ENCODE measurements around the gene EEFSEC. TPM values are rescaled to one million over a fixed set of nuclear protein-coding genes. Genes with fewer than 3 reads are reported as not detected.

EEFSEC gene
- total and polyA plus RNA-seq, 2 of the 8 experiments (the other 6 are each of a cell fraction or from before 2014, with no cell fraction given), result 13.1 to 19.8 TPM

DNA sequence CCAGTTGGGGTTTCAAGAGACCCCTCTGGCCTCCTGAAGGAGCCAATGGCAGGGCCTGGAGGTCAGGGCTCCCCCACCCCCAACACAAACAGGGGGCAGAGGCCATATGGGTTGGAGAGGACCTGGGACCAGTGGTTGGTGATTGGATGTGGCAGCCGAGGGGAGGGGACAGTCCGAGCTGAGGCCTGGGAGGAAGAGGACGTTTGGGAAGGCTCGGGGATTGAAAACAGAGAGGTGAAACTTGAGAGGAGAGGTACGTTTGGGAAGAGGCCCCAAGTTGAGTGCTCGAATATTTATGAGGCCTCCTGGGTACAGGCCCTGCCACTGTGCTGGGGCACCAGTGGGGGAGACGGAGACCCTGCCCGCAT lies 259.7 kb downstream of the EEFSEC start:
- TF ChIP-seq SAP30 (IDR thresholded peaks at IDR 0.05; ENCODE audit: insufficient read depth, insufficient replicate concordance, low read length) (no peak), ASH2L (IDR thresholded peaks at IDR 0.05; ENCODE audit: low read length) (peak; percentile 27)
- H3K18ac ChIP-seq (ENCODE audit: extremely low read depth, low read length), result peak overlapping the region; percentile 71
- no peak overlapping the region for H2BK120ac ChIP-seq (replicated peaks; ENCODE audit: low read depth, low read length)
- no peak for DNase-seq (ENCODE audit: low read depth in 1 of 2, low spot score in 2 of 2)
- no peak overlapping the region for H2AK5ac ChIP-seq (ENCODE audit: low read depth, low read length)
- no peak for FAIRE-seq
- no peak overlapping the region for H3K23ac ChIP-seq (ENCODE audit: insufficient read length)
- ChIA-PET POLR2A (ENCODE audit: partially characterized antibody) (no interaction called here), CTCF (ENCODE audit: partially characterized antibody) (interaction anchor here (1.3 kb wide), 1 partner anchor 15 kb away, joined by 6 read pairs; no protein-coding TSS in a partner anchor)
- peaks cover 2% of the 10 kb centered on the region; the same call in 1 of the 2 replicates for H3K23me2 ChIP-seq (ENCODE audit: low read depth, low read length)
- peak overlapping the region; percentile 82 for H4K8ac ChIP-seq (ENCODE audit: extremely low read depth, insufficient read depth, low read length)
- H3K27me3 ChIP-seq (replicated peaks in 1 of 4; ENCODE audit: control insufficient read depth in 3 of 4, extremely low read depth in 1 of 4, insufficient read depth in 3 of 4, low read length in 3 of 4), result no peaks in the 10 kb centered on the region; a peak in 1 of 7 replicates
- H3K56ac ChIP-seq (replicated peaks; ENCODE audit: insufficient read length, low read depth, low read length), result no peak overlapping the region
- no peak overlapping the region; the same call in 1 of the 2 replicates for H3K27ac ChIP-seq (ENCODE audit: low read depth, low read length)
- H2BK15ac ChIP-seq (ENCODE audit: low read length), result peak overlapping the region; percentile 81; the same call in 1 of the 2 replicates
- peak overlapping the region; percentile 30 for H4K5ac ChIP-seq (ENCODE audit: insufficient read length, low read depth, low read length)
- H2BK20ac ChIP-seq (ENCODE audit: low read length), result no peak overlapping the region
- H3K14ac ChIP-seq (ENCODE audit: insufficient read length), result no peak overlapping the region
- no peak overlapping the region for H3K9ac ChIP-seq (replicated peaks in 1 of 4; ENCODE audit: extremely low read depth in 1 of 4, low read depth in 3 of 4, low read length in 3 of 4)
- H3K4me3 ChIP-seq (ENCODE audit: extremely low read depth in 1 of 4, insufficient read depth in 2 of 4, low read depth in 3 of 4, low read length in 4 of 4), result no peak overlapping the region
- peak overlapping the region; percentile 90; the same call in 1 of the 2 replicates for H2BK12ac ChIP-seq (ENCODE audit: low read depth, low read length)
- H3K4ac ChIP-seq (replicated peaks; ENCODE audit: insufficient read length, low read depth, low read length), result peak overlapping the region; percentile 16
- H3K36me3 ChIP-seq (ENCODE audit: control insufficient read depth in 2 of 4, insufficient read depth in 4 of 4, low read length in 3 of 4), result no peaks in the 10 kb centered on the region
- no peaks in the 10 kb centered on the region for H3K79me2 ChIP-seq (ENCODE audit: control insufficient read depth in 1 of 2, insufficient read depth in 2 of 2, low read length in 2 of 2)
- peak overlapping the region; percentile 66 for H2BK5ac ChIP-seq (ENCODE audit: low read depth, low read length)
- WGBS, 2 experiments (ENCODE audit: extremely low coverage in 1 of 2, insufficient coverage in 1 of 2, insufficient read length in 1 of 2, insufficient replicate concordance in 2 of 2, low coverage in 1 of 2, low lambda C conversion rate in 2 of 2, missing lambda C conversion rate in 1 of 2), result 60% methylated on average over 8 of the region's 8 CpGs; no CpG with 5 or more reads in 1 of the 2 experiments
- peak overlapping the region; percentile 14 to 31; a peak in 1 of 4 replicates for H3K4me2 ChIP-seq (ENCODE audit: insufficient read depth in 1 of 2, low read depth in 2 of 2, low read length in 2 of 2)
- H2AFZ ChIP-seq (ENCODE audit: low read length), result no peak overlapping the region
- peak overlapping the region; percentile 44 for H4K91ac ChIP-seq (replicated peaks; ENCODE audit: insufficient read length, low read length)
- H3K79me1 ChIP-seq (ENCODE audit: low read depth, low read length), result no peaks in the 10 kb centered on the region
- H3K9me3 ChIP-seq (ENCODE audit: insufficient read depth in 2 of 2, low read depth in 1 of 2, low read length in 1 of 2), result no peaks in the 10 kb centered on the region
- H4K20me1 ChIP-seq (replicated peaks in 1 of 2; ENCODE audit: control insufficient read depth in 1 of 2, insufficient read depth in 2 of 2, low read length in 2 of 2), result no peaks in the 10 kb centered on the region
- peaks cover 0 to 24% (median 19%) of the 10 kb centered on the region in 4 experiments; a peak in 6 of 7 replicates for H3K4me1 ChIP-seq (replicated peaks in 1 of 4; ENCODE audit: control insufficient read depth in 3 of 4, insufficient read depth in 4 of 4, low read length in 3 of 4)
